Fibroblast of lung (primary cell): ENCODE data around the gene SLC13A5.

Experiments used
- EZH2 ChIP-seq: IDR thresholded peaks from 2 replicates; pipeline ENCODE4 v1.5.1; 2012; ENCODE audit warnings: low read length, control low read depth, mild to moderate bottlenecking; ENCODE audit errors: missing control alignments
- TF ChIP-seq, protein P1 (sequence below), 2 donors: IDR thresholded peaks in 1 of 2; conservative IDR thresholded peaks in 1 of 2; 1 replicate in 1 of 2; 2 replicates in 1 of 2; pipeline ENCODE4 v1.5.1; 2011 to 2012; ENCODE audit warnings: low read length in 2 of 2, control low read depth in 1 of 2, inconsistent platforms in 1 of 2, low read depth in 1 of 2, mild to moderate bottlenecking in 1 of 2

DNA sequence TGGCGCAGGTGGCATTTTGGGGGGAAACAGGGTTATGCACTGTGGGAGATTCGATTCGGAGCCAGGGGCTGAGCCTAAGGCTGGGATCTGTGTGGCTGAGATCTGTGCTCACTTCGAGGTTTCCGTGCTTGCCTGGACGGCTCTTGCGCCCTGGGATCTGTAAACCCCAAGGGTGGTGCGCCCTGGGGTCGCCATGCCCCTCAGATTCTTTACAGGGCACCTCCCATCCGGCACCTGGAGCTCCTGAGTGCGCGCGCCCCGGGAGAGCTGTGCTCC is 377 bp downstream of the SLC13A5 start:
- peak; percentile 45 for TF ChIP-seq EZH2
- TF ChIP-seq, protein P1, sequence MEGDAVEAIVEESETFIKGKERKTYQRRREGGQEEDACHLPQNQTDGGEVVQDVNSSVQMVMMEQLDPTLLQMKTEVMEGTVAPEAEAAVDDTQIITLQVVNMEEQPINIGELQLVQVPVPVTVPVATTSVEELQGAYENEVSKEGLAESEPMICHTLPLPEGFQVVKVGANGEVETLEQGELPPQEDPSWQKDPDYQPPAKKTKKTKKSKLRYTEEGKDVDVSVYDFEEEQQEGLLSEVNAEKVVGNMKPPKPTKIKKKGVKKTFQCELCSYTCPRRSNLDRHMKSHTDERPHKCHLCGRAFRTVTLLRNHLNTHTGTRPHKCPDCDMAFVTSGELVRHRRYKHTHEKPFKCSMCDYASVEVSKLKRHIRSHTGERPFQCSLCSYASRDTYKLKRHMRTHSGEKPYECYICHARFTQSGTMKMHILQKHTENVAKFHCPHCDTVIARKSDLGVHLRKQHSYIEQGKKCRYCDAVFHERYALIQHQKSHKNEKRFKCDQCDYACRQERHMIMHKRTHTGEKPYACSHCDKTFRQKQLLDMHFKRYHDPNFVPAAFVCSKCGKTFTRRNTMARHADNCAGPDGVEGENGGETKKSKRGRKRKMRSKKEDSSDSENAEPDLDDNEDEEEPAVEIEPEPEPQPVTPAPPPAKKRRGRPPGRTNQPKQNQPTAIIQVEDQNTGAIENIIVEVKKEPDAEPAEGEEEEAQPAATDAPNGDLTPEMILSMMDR (conservative IDR thresholded peaks at IDR 0.05 in 1 of 2, IDR thresholded peaks at IDR 0.05 in 1 of 2; ENCODE audit: low read depth in 1 of 2, low read length in 2 of 2) = no peak
